T follicular helper cell (primary cell): ENCODE measurements around the gene TGM6.
"Not testable (repeated sequence)": the region's sequence is repeated elsewhere in the genome, so short reads cannot be mapped to it uniquely, and the experiment has no call there.

Experiments
- DNase-seq: peaks from one replicate; pipeline ENCODE4 v3.0.0-alpha.2; 2020; ENCODE audit warnings: low read depth

Gene TGM6

GRCh38 chr20:2398449-2398848 is 17.7 kb downstream of the TGM6 start:
- DNase-seq: no peak

GRCh38 chr20:2399390-2399789 is 18.7 kb downstream of the TGM6 start:
- no peak for DNase-seq

- no peak for DNase-seq
These were observed 19.6 kb downstream of the TGM6 start for GRCh38 chr20:2400290-2400689.

DNA sequence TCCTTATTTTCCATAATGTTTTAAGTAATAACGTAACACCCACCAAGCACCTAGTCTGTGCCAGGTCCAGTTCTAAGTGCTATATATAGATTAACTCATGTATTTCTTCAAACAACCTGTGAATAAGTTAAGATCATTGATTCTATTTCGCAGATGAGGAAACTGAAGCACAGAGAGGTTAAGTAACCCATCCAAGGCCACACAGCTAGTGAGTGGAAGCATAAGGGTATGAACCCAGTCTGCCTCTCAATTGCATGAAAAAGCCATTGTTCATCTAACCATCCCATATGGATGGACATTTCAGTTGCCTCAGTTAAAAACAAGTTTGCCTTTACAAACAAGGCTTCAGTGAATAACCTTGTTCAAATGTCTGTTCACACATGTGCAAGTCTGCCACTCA is 20.8 kb downstream of the TGM6 start:
- no peak for DNase-seq

- DNase-seq: no peak
These were observed 21.7 kb downstream of the TGM6 start for GRCh38 chr20:2402271-2402980.

GRCh38 chr20:2403291-2404052 is 22.8 kb downstream of the TGM6 start:
- DNase-seq: no peak

- no peak for DNase-seq
These were observed 25.0 kb downstream of the TGM6 start for GRCh38 chr20:2405693-2406065.

DNA sequence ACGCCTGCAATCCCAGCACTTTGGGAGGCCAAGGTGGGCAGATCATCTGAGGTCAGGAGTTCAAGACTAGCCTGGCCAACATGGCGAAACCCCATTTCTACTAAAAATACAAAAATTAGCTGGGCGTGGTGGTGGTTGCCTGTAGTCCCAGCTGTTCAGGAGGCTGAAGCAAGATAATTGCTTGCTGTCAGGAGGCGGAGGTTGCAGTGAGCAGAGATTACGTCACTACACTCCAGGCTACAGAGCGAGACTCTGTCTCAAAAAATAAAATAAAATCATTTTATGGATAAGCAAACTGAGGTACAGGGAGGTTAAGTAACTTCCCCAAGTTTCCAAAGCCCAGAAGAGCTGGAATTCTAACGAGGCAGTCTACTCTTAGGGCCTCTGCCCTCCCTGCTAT is 26.7 kb downstream of the TGM6 start:
- not testable (repeated sequence) for DNase-seq

- DNase-seq: no peak
These were observed 27.4 kb downstream of the TGM6 start for GRCh38 chr20:2408111-2408510.

- DNase-seq: no peak
These were observed 36.0 kb downstream of the TGM6 start for GRCh38 chr20:2416541-2417212.

- no peak for DNase-seq
These were observed 36.5 kb downstream of the TGM6 start for GRCh38 chr20:2417213-2417541.

- DNase-seq: no peak
These were observed 37.7 kb downstream of the TGM6 start for GRCh38 chr20:2418388-2418787.

- no peak for DNase-seq
These were observed 39.8 kb downstream of the TGM6 start for GRCh38 chr20:2420510-2420909.

GRCh38 chr20:2421247-2421646 is 40.5 kb downstream of the TGM6 start:
- no peak for DNase-seq

GRCh38 chr20:2429051-2429450 is 48.4 kb downstream of the TGM6 start:
- DNase-seq: no peak

DNA sequence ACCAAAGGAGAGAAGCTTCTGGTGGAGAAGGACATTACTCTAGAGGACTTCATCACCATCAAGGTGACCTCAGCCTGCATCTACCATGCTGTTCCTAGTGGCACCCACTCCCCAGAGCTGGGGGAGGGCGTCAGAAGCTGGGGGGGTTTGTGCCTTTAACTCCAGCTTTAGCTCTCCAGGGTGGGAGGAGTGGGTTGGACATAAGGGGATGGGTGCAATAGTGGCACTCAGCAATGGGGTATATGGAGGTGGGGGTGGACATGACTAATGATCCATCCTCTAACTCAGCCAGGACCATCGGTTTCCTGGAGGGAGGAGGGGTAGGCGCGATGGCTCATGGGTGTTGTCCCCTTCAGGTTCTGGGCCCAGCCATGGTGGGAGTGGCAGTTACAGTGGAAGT is 49.8 kb downstream of the TGM6 start:
- DNase-seq: no peak

DNA sequence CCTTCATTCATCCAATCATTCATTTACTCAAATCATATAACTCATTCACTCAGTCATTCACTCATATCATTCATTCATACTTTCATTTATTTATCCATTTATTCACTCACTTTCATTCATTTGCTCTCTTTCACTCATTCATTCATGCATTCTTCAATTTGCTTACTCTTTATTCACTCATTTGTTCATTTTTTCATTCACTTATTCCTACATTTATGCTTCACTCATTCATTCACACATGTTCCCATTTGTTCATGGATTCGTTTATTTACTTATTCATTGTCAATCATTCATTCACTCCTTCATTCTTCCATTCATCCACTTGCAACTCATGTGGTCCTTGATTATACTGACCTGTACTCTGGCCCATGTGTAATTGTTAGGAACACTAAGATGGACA is 50.5 kb downstream of the TGM6 start:
- DNase-seq: no peak

GRCh38 chr20:2446845-2447244 is 66.1 kb downstream of the TGM6 start:
- no peak for DNase-seq

GRCh38 chr20:2449386-2449785 is 68.7 kb downstream of the TGM6 start:
- no peak for DNase-seq

DNA sequence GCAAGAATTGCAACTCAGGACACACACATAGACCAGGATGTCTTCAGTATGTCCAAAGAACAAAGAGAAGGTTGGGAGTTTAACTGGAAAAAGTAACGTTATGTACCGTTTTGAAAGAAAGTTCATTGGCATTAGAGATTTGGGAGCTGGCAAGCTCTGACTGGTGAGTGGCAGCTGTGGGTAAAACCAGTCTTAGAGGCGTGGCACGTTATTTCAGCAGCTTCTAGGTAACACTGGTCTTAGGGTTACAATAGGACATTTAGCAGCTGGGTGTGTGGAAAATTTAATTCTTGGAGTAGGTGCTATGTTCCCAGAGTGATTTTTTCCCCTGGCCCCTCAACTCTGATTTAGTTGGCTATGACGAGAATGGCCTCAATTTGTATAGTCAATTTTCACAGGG is 70.7 kb downstream of the TGM6 start:
- DNase-seq: no peak

GRCh38 chr20:2451939-2452732 is 71.4 kb downstream of the TGM6 start:
- DNase-seq: peak; percentile 41

- no peak for DNase-seq
These were observed 73.1 kb downstream of the TGM6 start for GRCh38 chr20:2453792-2454191.
